ENCODE data around the gene TCIRG1.

Gene TCIRG1

GRCh38 chr11:68099057-68099456 lies 60.2 kb downstream of the TCIRG1 start:
- DNase-seq = no peak

- DNase-seq = peak; percentile 67
Measured at GRCh38 chr11:68099474-68100405, 60.9 kb downstream of the TCIRG1 start.
